ENCODE data around the gene MIPEP.

DNA sequence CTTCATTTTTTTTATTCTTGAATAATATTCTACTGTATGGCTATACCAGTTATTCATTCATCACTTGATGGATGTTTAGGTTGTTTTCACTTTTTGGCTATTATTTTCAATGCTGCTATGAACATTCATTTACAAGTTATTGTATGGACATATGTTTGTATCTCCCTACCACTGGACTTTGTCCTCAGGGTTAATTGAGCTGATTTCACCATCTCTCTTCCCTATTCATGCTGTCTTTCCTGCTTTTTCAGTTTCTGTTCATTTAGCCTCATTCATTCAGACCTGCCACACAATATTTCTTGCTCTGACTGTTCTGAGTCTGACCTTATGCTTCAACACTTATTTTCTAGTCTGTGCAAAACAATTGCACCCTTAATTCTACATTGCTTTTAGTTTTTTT is 20.4 kb upstream of the MIPEP start:
- TF ChIP-seq POLR2AphosphoS5 (IDR thresholded peaks at IDR 0.05) (no peak), POLR2A (IDR thresholded peaks at IDR 0.05) (no peak)
